Ascending aorta (tissue), 2 donors: Measurements from ENCODE around the gene GAB2. TPM values are rescaled to one million over a fixed set of nuclear protein-coding genes. Genes with fewer than 3 reads are reported as not detected.
"Not testable (repeated sequence)": the region's sequence is repeated elsewhere in the genome, so short reads cannot be mapped to it uniquely, and the experiment has no call there.

Source experiments
- DNase-seq, 2 donors: peaks; one replicate each; pipeline ENCODE4 v3.0.0-alpha.2; 2019; ENCODE audit warnings: low spot score in 2 of 2
- H3K27ac ChIP-seq, 2 donors: fragments of 200-600 bp; sonication (generic); one replicate each; pipeline ENCODE4 v1.5.1; 2016 to 2017; ENCODE audit warnings: mild to moderate bottlenecking in 1 of 2
- H3K27me3 ChIP-seq: fragments of 200-600 bp; sonication (generic); one replicate; pipeline ENCODE4 v1.5.1; 2017
- H3K36me3 ChIP-seq, 2 donors: fragments of 200-600 bp; sonication (generic); one replicate each; pipeline ENCODE4 v1.5.1; 2016
- H3K4me1 ChIP-seq, 2 donors: fragments of 200-600 bp; sonication (generic); one replicate each; pipeline ENCODE4 v1.5.1; 2016 to 2017; ENCODE audit warnings: mild to moderate bottlenecking in 1 of 2
- H3K4me3 ChIP-seq, 2 donors: fragments of 200-600 bp; sonication (generic); one replicate each; pipeline ENCODE4 v1.5.1; 2016 to 2017; ENCODE audit warnings: mild to moderate bottlenecking in 1 of 2
- H3K9me3 ChIP-seq, 2 donors: fragments of 200-600 bp; sonication (generic); one replicate each; pipeline ENCODE4 v1.5.1; 2016
- intact Hi-C: fragments of 100-400 bp; cut with DNase I; formaldehyde crosslinking; loops from one replicate; pipeline ENCODE4 v1.15.1; 2023
- total RNA-seq: library from RNA; depleted of rRNA; stranded (reverse); fragments of >200 nt; gene quantifications from one replicate; pipeline ENCODE4 v1.1.0, GENCODE V29; 2016
- TF ChIP-seq, protein P1 (sequence below), 3 experiments: fragments of 200-600 bp in 2 of 3; fragments of 450-650 bp in 1 of 3; sonication (generic) in 2 of 3; IDR thresholded peaks; one replicate each; pipeline ENCODE4 v1.5.1; 2016 to 2019; ENCODE audit warnings: antibody characterized with exemption in 3 of 3, mild to moderate bottlenecking in 1 of 3, moderate library complexity in 1 of 3

GAB2 gene
- total RNA-seq, 1 donor from 2014 or later, result 21.6 TPM

- peaks cover 65 to 70% of the 10 kb centered on the region in 2 donors for H3K36me3 ChIP-seq
- intact Hi-C loops, result loop anchor here (5.0 kb wide), 1 partner anchor 337 kb away; no protein-coding TSS in a partner anchor
- H3K4me3 ChIP-seq, result no peak overlapping the region
Observed at GRCh38 chr11:78224906-78225420, 192.7 kb downstream of the GAB2 start.

DNA sequence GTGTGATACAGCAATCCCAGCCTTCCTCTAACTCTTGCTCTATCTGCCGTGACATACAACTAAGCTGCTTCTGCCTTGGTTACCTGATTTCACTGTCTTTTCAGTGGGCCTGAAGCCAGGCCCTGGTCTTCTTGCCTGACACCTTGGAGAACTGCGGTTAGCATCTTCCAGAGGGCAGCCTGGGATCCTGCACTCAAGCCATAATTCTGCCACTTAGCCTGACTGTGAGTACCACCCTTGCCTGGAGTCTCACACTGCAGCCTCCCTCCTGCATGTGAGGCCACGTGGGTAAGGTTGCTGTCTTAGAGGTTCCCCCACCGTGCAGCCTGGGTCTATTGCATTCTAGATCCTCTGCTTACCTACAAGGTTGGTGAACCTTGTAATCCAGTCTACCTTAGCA is 193.1 kb downstream of the GAB2 start:
- peak in 1 of 2 donors; percentile 43 for DNase-seq
- intact Hi-C loops, result no loop called here
- Histone ChIP-seq H3K27ac (no peak overlapping the region), H3K9me3 (no peaks in the 10 kb centered on the region), H3K36me3 (peaks cover 70 to 75% of the 10 kb centered on the region in 2 donors), H3K27me3 (no peaks in the 10 kb centered on the region), H3K4me3 (no peak overlapping the region), H3K4me1 (no peaks in the 10 kb centered on the region)
- TF ChIP-seq, protein P1, sequence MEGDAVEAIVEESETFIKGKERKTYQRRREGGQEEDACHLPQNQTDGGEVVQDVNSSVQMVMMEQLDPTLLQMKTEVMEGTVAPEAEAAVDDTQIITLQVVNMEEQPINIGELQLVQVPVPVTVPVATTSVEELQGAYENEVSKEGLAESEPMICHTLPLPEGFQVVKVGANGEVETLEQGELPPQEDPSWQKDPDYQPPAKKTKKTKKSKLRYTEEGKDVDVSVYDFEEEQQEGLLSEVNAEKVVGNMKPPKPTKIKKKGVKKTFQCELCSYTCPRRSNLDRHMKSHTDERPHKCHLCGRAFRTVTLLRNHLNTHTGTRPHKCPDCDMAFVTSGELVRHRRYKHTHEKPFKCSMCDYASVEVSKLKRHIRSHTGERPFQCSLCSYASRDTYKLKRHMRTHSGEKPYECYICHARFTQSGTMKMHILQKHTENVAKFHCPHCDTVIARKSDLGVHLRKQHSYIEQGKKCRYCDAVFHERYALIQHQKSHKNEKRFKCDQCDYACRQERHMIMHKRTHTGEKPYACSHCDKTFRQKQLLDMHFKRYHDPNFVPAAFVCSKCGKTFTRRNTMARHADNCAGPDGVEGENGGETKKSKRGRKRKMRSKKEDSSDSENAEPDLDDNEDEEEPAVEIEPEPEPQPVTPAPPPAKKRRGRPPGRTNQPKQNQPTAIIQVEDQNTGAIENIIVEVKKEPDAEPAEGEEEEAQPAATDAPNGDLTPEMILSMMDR (IDR thresholded peaks at IDR 0.05), result no peak

More at GRCh38 chr11:78224906-78225420, 192.7 kb downstream of the GAB2 start:
- H3K27me3 ChIP-seq, result no peaks in the 10 kb centered on the region
- no peaks in the 10 kb centered on the region for H3K9me3 ChIP-seq
- no peak overlapping the region for H3K27ac ChIP-seq
- DNase-seq, result no peak
- TF ChIP-seq, protein P1 (IDR thresholded peaks at IDR 0.05), result no peak
- H3K4me1 ChIP-seq, result peaks cover 0 to 2% of the 10 kb centered on the region in 2 donors

DNA sequence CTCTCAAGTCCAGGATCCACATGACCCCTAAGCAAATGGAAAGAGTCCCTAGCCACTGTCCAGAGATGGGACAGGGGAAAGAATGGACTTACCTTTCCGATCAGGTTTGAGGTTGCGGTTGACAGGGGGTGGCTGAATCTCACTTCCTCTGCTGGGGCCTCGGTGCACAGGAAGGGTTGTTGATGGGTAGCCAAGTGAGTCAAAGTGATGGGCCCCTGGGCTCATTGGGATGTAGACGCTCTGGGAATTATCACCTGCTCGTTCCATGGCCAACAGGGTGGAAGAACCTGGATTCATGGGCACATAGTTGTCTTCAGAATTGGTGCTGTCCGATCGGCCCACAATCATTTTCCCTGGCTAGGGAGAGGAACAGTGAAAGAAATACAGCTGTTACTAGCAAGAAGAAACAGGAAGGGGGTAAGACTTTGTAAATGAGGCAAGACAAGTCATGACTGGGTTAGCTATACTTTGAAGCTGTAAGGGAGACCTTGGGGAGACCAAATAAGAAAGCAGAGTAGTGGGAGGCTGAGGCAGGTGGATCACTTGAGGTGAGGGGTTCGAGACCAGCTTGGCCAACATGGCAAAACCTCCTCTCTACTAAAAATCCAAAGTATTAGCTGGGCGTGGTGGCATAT is 194.2 kb downstream of the GAB2 start:
- intact Hi-C loops, result no loop called here
- Histone ChIP-seq H3K4me3 (no peak overlapping the region), H3K9me3 (no peaks in the 10 kb centered on the region), H3K27ac (peak overlapping the region in 1 of 2 donors; percentile 7), H3K4me1 (no peaks in the 10 kb centered on the region), H3K36me3 (peaks cover 81 to 85% of the 10 kb centered on the region in 2 donors), H3K27me3 (no peaks in the 10 kb centered on the region)
- DNase-seq, result peak in 1 of 2 donors; percentile 39
- TF ChIP-seq, protein P1 (IDR thresholded peaks at IDR 0.05), result no peak

DNA sequence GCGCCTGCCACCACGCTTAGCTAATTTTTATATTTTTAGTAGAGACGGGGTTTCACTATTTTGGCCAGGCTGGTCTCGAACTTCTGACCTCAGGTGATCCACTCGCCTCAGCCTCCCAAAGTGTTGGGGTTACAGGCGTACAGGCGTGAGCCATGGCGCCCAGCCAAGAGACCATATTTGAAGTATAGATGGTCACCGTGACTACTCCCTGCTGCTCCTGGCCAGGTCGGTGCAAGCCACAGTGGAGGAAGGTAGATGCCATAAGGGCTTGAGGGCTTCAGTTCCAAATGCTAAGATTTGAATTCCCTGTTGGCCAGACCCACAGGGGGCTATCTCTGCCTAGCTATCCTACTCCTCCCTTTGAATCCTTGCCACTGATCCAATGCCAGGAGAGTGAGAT is 194.9 kb downstream of the GAB2 start:
- peak in 1 of 2 donors; percentile 63 for DNase-seq
- peaks cover 88 to 92% of the 10 kb centered on the region in 2 donors for H3K36me3 ChIP-seq
- H3K4me1 ChIP-seq, H3K9me3 ChIP-seq, intact Hi-C loops, H3K27me3 ChIP-seq, H3K27ac ChIP-seq, H3K4me3 ChIP-seq: not testable (repeated sequence)

DNA sequence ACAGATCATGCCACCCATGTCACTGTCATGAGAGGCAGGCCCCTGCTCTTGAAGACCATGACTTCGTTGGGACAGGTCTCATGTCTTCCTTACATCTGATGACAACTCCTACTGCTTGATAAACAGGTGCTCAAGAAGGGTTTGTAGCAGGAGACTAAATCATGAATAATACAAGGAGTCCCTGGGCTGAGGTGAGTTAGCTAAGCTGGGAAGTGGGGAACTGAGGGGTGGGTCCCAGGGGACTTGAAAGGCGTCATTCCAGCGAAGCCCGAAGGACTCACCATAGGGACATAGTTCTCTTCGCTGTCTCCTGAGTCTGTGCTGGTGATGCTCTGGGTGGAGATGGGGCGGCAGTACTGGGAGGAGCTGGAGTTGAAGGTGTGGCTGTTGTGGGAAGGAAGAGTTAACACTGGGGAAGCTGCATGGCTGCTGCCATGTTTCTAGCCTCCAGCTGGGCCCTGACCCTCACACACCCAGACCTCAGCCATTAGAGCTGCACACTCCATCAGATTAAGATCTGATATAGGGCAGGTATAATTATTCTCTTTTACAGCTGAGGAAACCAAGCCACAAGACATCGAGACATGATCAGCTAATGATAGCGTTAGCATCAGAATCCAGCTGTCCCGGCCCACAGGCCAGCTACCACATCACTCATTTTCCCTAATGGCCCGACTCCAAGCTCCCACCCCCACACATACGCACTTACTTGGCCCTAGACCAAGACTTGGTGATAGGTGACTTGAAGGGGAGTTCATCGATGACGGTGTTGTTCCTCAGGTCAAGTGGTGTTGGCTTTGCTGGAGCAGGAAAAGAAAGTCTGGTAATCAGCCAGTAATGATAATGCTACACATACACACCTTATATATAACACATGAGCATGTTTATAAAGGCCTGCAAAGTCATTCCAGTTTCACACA is 196.0 kb downstream of the GAB2 start:
- intact Hi-C loops, result no loop called here
- TF ChIP-seq, protein P1 (IDR thresholded peaks at IDR 0.05), result no peak
- Histone ChIP-seq H3K9me3 (no peaks in the 10 kb centered on the region), H3K36me3 (peaks cover 92% of the 10 kb centered on the region in 2 donors), H3K27ac (peak overlapping the region in 1 of 2 donors; percentile 33), H3K27me3 (no peaks in the 10 kb centered on the region), H3K4me1 (no peaks in the 10 kb centered on the region), H3K4me3 (no peak overlapping the region)
- DNase-seq, result peak in 1 of 2 donors; percentile 54
